HCT116 (cell line): Measurements from ENCODE around the gene CASP6. TPM values are rescaled to one million over a fixed set of nuclear protein-coding genes. Genes with fewer than 3 reads are reported as not detected.

Experiments
- ATAC-seq: fragments of 200-7000 bp; cut with Tn5 transposase; 2 replicates; pipeline ENCODE4 v1.9.1; 2020; ENCODE audit warnings: mild to moderate bottlenecking, moderate library complexity
- BruUV-seq: library from RNA; stranded (reverse); fragments of 400-500 nt; replicated peaks from 2 replicates; lab custom pipeline; 2021; lab: Mats Ljungman, UMichigan
- CTCF ChIA-PET: fragments of 300-600 bp; sonication (Branson Sonifier 250); formaldehyde crosslinking; loops from one replicate; lab custom pipeline; 2021; ENCODE audit warnings: antibody characterized with exemption; lab: Charles Lee
- POLR2A ChIA-PET: fragments of 300-600, 350-600 bp; sonication (Branson Sonifier 250); formaldehyde crosslinking; loops from one replicate; lab custom pipeline; 2021; ENCODE audit warnings: antibody characterized with exemption; lab: Charles Lee
- RAD21 ChIA-PET, 2 experiments: fragments of 300-600 bp; sonication (Branson Sonifier 250); formaldehyde crosslinking; loops; one replicate each; lab custom pipeline; 2023; ENCODE audit warnings: low total read pairs in 2 of 2; ENCODE audit not compliant: uncharacterized antibody in 2 of 2, unreplicated experiment in 2 of 2, low non-redundant PET in 1 of 2; lab: Charles Lee
- DNase-seq: peaks from one replicate; pipeline ENCODE4 v3.0.0-alpha.2; 2010; ENCODE audit warnings: low read depth, low spot score
- H2AFZ ChIP-seq: fragments of 200-600 bp; shearing (Covaris generic), sonication (generic); 2 replicates; pipeline ENCODE4 v1.6.1; 2017; ENCODE audit warnings: low read depth, mixed run types, mixed read lengths, antibody characterized with exemption, low read length; ENCODE audit not compliant: poor library complexity, severe bottlenecking
- H3K27ac ChIP-seq: 2 replicates; pipeline ENCODE4 v1.5.1; 2012; ENCODE audit warnings: low read depth, low read length
- H3K27me3 ChIP-seq: fragments of 200-600 bp; sonication (generic); 2 replicates; pipeline ENCODE4 v1.6.1; 2016; ENCODE audit warnings: mixed run types, low read length, mixed read lengths; ENCODE audit not compliant: insufficient read depth
- H3K36me3 ChIP-seq, 2 experiments: fragments of 200-500 bp in 1 of 2; fragments of 200-600 bp in 1 of 2; sonication (Bioruptor generic) in 1 of 2; sonication (generic) in 1 of 2; 2 replicates each; pipeline versions ENCODE4 v1.5.1 to v1.6.1; 2014 to 2016; ENCODE audit warnings: low read length in 2 of 2, inconsistent platforms in 1 of 2, mixed read lengths in 1 of 2, mixed run types in 1 of 2; ENCODE audit not compliant: insufficient read depth in 2 of 2, control insufficient read depth in 1 of 2
- H3K4me1 ChIP-seq, 2 experiments: fragments of 200-600 bp in 1 of 2; sonication (generic) in 1 of 2; 2 replicates each; pipeline versions ENCODE4 v1.5.1 to v1.6.1; 2012 to 2017; ENCODE audit warnings: low read length in 2 of 2, inconsistent platforms in 1 of 2, mild to moderate bottlenecking in 1 of 2, mixed read lengths in 1 of 2, mixed run types in 1 of 2, moderate library complexity in 1 of 2; ENCODE audit not compliant: insufficient read depth in 2 of 2, control insufficient read depth in 1 of 2
- H3K4me2 ChIP-seq: fragments of 200-600 bp; sonication (generic); 2 replicates; pipeline ENCODE4 v1.6.1; 2017; ENCODE audit warnings: mixed run types, low read length, mixed read lengths
- H3K4me3 ChIP-seq, 2 experiments: fragments of 200-600 bp in 1 of 2; sonication (generic) in 1 of 2; replicated peaks in 1 of 2; 2 replicates each; pipeline ENCODE4 v1.5.1; 2011 to 2016; ENCODE audit warnings: low read length in 2 of 2, control low read depth in 1 of 2, low read depth in 1 of 2, mild to moderate bottlenecking in 1 of 2, mixed read lengths in 1 of 2, mixed run types in 1 of 2
- H3K79me2 ChIP-seq: fragments of 200-600 bp; sonication (generic); 2 replicates; pipeline ENCODE4 v1.6.1; 2017; ENCODE audit warnings: mild to moderate bottlenecking, mixed run types, low read length, moderate library complexity, mixed read lengths; ENCODE audit not compliant: insufficient read depth
- H3K9ac ChIP-seq: fragments of 200-600 bp; sonication (generic); 2 replicates; pipeline ENCODE4 v1.6.1; 2016; ENCODE audit warnings: low read length, mixed read lengths
- H3K9me2 ChIP-seq: fragments of 200-600 bp; sonication (generic), shearing (Covaris generic); 2 replicates; pipeline ENCODE4 v1.6.1; 2017; ENCODE audit warnings: mixed run types, mild to moderate bottlenecking, moderate library complexity; ENCODE audit not compliant: insufficient read depth
- H3K9me3 ChIP-seq, 2 experiments: fragments of 200-500 bp in 1 of 2; fragments of 200-600 bp in 1 of 2; sonication (Bioruptor generic) in 1 of 2; sonication (generic) in 1 of 2; 2 replicates each; pipeline ENCODE4 v1.6.1; 2014 to 2017; ENCODE audit warnings: low read length in 2 of 2, mixed read lengths in 2 of 2, inconsistent platforms in 1 of 2, low read depth in 1 of 2, mild to moderate bottlenecking in 1 of 2, mixed run types in 1 of 2, moderate library complexity in 1 of 2; ENCODE audit not compliant: control insufficient read depth in 1 of 2, insufficient read depth in 1 of 2
- H4K20me1 ChIP-seq: fragments of 200-600 bp; sonication (generic), shearing (Covaris generic); 2 replicates; pipeline ENCODE4 v1.6.1; 2017; ENCODE audit warnings: mixed run types, mild to moderate bottlenecking, moderate library complexity; ENCODE audit not compliant: insufficient read depth
- CEBPB ChIP-seq: IDR thresholded peaks from 2 replicates; pipeline ENCODE4 v1.6.1; 2012; ENCODE audit warnings: low read depth
- ELF1 ChIP-seq: IDR thresholded peaks from 2 replicates; pipeline ENCODE4 v1.6.1; 2012; ENCODE audit warnings: low read depth, borderline replicate concordance
- JUND ChIP-seq: IDR thresholded peaks from 2 replicates; pipeline ENCODE4 v1.6.1; 2012
- RAD21 ChIP-seq: IDR thresholded peaks from 2 replicates; pipeline ENCODE4 v1.6.1; 2012; ENCODE audit warnings: low read depth, mild to moderate bottlenecking
- SRF ChIP-seq: IDR thresholded peaks from 2 replicates; pipeline ENCODE4 v1.6.1; 2012; ENCODE audit warnings: low read depth
- YY1 ChIP-seq: IDR thresholded peaks from 2 replicates; pipeline ENCODE4 v1.6.1; 2011; ENCODE audit warnings: low read length, low read depth, moderate library complexity, mild to moderate bottlenecking; ENCODE audit not compliant: insufficient replicate concordance; ENCODE audit errors: extremely low read depth
- intact Hi-C: fragments of 100-400 bp; cut with micrococcal nuclease; formaldehyde crosslinking; loops from 2 replicates; pipeline ENCODE4 v1.10.0; 2022
- total RNA-seq: library from RNA; stranded (reverse); gene quantifications from one replicate; pipeline ENCODE4 v1.2.1, GENCODE V29; 2021; ENCODE audit not compliant: unreplicated experiment
- TF ChIP-seq, protein P1 (sequence below): IDR thresholded peaks from 2 replicates; pipeline ENCODE4 v1.6.1; 2012

Gene CASP6
- total RNA-seq, 1 experiment from 2014 or later = 18.1 TPM

DNA sequence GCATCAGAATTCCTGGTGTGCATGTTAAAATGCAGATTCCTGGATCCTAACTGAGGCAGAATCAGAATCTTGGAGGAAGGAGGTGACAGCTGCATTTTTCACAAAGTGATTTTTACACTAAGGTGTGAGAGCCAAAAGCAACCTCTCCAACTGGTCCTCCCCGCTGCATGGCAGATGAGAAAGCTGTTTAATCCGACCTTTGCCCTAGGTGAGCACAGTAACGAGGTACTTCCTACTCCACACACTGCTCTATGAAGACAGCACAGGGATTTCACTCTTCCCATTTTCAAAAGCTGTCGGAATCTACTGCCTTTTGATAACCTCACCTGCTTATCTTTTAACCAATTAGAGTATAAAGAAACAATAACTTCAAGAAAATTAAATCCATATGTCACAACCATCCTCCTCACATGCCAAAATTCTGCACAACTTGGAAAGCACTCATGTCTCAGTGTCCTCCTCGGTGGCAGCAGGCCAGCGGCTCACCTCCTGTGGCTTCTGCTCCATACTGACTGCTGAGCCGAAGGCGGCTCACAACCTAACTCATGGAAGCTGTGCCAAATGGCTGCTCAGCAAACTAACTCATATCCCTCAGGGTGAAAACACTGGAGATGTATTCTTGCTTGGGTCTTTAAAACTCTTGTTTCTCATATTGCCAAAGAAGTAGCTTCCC is 3.6 kb downstream of the CASP6 start:
- no TSS peak for BruUV-seq
- RAD21 ChIA-PET = no interaction called here
- peaks cover 13 to 21% of the 10 kb centered on the region in 2 experiments; a peak in 3 of 4 replicates for H3K4me1 ChIP-seq
- no peaks in the 10 kb centered on the region for H3K79me2 ChIP-seq
- intact Hi-C loops = loop anchor here (5.0 to 10.0 kb wide), 4 partner anchors 103 to 278 kb away; partner anchors contain the start of genes CFI and GAR1
- H3K36me3 ChIP-seq = no peaks in the 10 kb centered on the region; a peak in 1 of 4 replicates
- no peaks in the 10 kb centered on the region for H3K27me3 ChIP-seq
- H3K27ac ChIP-seq = no peak overlapping the region
- H3K4me3 ChIP-seq = no peak overlapping the region
- H3K9me2 ChIP-seq = no peaks in the 10 kb centered on the region
- DNase-seq = no peak
- POLR2A ChIA-PET = no interaction called here
- CTCF ChIA-PET = no interaction called here
- no peak for ATAC-seq
- H3K4me2 ChIP-seq = no peak overlapping the region
- TF ChIP-seq SRF = no peak
- no peak for TF ChIP-seq JUND
- no peak for TF ChIP-seq RAD21
- no peak overlapping the region for H3K9ac ChIP-seq
- no peaks in the 10 kb centered on the region for H3K9me3 ChIP-seq
- no peak overlapping the region for H2AFZ ChIP-seq
- no peaks in the 10 kb centered on the region for H4K20me1 ChIP-seq

DNA sequence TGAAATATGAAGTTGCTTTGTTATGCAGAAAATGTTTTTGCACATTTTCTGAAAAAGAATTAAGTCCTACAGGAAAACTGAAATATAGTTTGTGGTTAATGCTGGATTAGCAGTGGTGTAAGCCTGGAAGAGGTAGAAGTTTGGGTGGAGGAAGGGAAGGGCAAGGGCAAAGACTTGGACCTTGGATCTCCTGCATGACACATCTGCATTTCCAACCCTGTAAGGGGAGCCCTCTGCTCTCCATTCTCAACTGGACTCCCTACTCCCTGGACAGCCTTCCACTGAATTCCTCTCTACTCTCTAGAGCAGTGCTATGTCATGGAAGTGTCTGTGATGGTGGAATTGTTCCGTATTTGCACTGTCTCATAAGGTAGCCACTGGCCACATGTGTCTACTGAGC is 4.6 kb downstream of the CASP6 start:
- no peak for DNase-seq
- Histone ChIP-seq H2AFZ (no peak overlapping the region), H3K4me1 (peaks cover 6 to 12% of the 10 kb centered on the region in 2 experiments; a peak in 3 of 4 replicates), H3K9me3 (no peaks in the 10 kb centered on the region), H3K27ac (no peak overlapping the region), H3K9ac (no peak overlapping the region), H3K36me3 (peaks cover 0 to 5% of the 10 kb centered on the region in 2 experiments; a peak in 2 of 4 replicates), H3K79me2 (no peaks in the 10 kb centered on the region), H4K20me1 (no peaks in the 10 kb centered on the region), H3K4me3 (no peak overlapping the region), H3K4me2 (no peak overlapping the region), H3K9me2 (no peaks in the 10 kb centered on the region), H3K27me3 (no peaks in the 10 kb centered on the region)
- CTCF ChIA-PET = no interaction called here
- BruUV-seq = no TSS peak
- no peak for ATAC-seq
- no peak for TF ChIP-seq RAD21
- TF ChIP-seq, protein P1, sequence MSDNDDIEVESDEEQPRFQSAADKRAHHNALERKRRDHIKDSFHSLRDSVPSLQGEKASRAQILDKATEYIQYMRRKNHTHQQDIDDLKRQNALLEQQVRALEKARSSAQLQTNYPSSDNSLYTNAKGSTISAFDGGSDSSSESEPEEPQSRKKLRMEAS = no peak
- TF ChIP-seq YY1 = no peak
- no peak for TF ChIP-seq ELF1
- no peak for TF ChIP-seq CEBPB
- POLR2A ChIA-PET = no interaction called here
- RAD21 ChIA-PET = no interaction called here
- intact Hi-C loops = no loop called here
